T47D (cell line): ENCODE data around the gene AK2.
A peak's percentile ranks its signal among the peaks of the same experiment; 100 is the strongest.
"Not testable (repeated sequence)": the region's sequence is repeated elsewhere in the genome, so short reads cannot be mapped to it uniquely, and the experiment has no call there.

ENCODE experiments used
- DNase-seq, 2 experiments: peaks; one replicate each; pipeline versions ENCODE4 v3.0.0 to v3.0.0-alpha.2; 2011 to 2012; ENCODE audit warnings: low read depth in 1 of 2, low spot score in 1 of 2
- JUND ChIP-seq: IDR thresholded peaks from 2 replicates; pipeline ENCODE4 v1.6.1; 2012; ENCODE audit warnings: low read depth
- in situ Hi-C: cut with HindIII; loops from 2 replicates; pipeline ENCODE4 v1.10.0; 2016; ENCODE audit warnings: low sequenced_read_pairs, low pct_unique_long_range_greater_than_20kb

AK2 gene

DNA sequence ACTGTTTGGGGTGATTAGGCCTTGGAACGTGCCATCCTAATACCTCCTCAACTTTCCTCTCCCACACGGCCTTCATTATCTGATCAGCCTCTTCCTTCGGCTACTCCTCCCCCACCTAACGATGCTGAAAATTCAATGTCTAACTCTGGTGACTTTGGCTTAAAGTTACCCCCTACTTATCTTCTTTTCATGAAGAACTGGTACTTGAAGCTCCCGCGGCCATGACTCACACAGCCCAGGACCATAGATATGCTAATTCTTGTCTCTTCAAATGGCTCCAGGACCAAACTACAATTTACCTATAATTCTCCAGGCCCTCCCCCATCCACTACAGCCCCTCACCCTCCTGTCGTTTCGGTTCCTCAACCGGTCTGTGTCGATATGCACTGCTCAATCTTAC is 28.6 kb upstream of the AK2 start:
- TF ChIP-seq JUND: no peak
- DNase-seq: no peak
- in situ Hi-C loops: no loop called here

DNA sequence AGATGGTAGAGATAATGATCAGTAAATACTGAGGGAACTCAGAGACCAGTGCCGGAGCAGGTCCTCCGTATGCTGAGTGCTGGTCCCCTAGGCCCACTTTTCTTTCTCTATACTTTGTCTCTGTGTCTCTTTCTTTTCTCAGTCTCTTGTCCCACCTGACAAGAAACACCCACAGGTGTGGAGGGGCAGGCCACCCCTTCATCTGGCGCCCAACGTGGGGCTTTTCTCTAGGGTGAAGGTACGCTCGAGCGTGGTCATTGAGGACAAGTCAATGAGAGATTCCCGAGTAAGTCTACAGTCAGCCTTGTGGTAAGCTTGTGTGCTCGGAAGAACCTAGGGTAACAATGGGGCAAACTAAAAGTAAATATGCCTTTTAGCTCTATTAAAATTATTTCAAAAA is 27.6 kb upstream of the AK2 start:
- in situ Hi-C loops: not testable (repeated sequence)

DNA sequence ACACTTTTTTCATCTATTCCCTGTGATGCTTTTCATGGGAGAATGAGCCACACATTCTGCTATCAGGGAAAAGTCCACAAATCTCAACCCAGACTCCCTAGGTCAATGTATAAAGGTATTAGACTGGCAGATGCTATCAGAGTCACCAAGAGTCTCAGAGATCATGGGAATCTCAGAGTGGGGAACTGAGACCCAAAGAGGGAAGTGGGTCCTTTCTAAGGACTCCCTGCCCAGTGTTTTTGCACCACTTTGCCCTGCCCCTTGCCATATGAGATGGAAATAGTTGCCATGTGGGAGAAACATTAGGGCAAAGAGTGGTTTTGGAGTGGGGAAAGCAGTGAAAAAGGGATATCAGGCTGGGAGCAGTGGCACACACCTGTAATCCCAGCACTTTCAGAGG is 25.2 kb upstream of the AK2 start:
- TF ChIP-seq JUND: no peak
- no peak for DNase-seq
- in situ Hi-C loops: no loop called here

More for the DNA sequence above, 27.6 kb upstream of the AK2 start:
- DNase-seq: not testable (repeated sequence)

DNA sequence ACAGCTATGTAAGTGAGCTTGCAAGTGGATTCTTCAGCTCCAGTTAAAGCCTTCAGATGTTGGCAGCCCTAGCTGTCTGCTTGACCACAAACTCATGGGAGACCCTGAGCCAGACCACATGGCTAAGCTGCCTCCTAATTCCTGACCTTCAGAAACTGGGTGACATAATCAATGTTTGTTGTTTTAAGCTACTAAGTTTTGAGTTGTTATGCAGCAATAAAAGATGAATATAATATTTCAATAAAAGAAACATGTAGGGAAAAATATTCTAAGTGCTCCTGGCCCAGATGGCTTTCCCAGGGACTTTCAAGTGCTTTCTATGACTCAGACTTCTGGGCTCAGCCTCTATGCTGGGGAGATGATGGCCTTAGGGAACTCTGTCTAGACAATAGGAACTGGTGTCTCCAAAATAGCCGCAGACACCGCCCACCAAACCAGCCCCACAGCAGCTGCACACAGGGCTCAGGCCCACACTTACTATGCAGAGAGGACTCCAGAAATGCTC is 23.9 kb upstream of the AK2 start:
- TF ChIP-seq JUND: no peak
- in situ Hi-C loops: no loop called here
- no peak for DNase-seq

DNA sequence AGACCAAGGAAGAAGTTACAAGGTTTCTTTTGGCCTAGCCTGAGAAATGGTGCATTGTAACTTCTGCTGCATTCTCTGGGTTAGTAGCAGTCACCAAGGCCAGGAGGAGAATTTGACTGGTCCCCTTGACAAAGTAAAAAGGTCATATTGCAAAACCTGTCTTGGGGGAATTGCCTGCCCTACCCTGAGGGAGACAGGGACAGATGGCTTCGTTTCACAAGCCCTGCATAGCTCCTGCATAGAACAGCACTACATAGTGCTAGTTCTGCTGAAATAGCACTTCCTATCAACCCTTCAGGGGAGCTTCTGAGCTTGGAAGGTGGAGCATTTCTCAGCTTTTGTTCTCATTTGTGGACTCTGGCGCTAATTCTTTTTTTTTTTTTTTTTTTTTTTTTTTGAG is 20.4 kb upstream of the AK2 start:
- in situ Hi-C loops: no loop called here
- no peak for DNase-seq
- TF ChIP-seq JUND: no peak

DNA sequence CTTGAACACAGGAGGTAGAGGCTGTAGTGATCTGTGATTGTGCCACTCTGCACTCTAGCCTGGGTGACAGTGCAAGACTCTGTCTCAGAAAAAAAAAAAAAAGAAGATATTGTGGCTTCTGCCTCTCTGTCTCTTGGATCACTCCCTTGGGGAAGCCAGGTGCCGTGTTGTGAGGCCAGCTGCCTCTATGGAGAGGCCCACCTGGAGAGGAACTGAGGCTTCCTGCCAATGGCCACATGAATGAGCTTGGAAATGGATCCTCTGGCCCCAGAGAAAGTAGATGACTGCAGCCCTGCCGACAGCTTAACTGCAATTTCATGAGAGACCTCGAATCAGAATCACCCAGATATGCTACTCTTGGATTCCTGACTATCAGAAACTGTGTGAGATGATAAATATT is 19.7 kb upstream of the AK2 start:
- TF ChIP-seq JUND: no peak
- in situ Hi-C loops: no loop called here
- DNase-seq: no peak

DNA sequence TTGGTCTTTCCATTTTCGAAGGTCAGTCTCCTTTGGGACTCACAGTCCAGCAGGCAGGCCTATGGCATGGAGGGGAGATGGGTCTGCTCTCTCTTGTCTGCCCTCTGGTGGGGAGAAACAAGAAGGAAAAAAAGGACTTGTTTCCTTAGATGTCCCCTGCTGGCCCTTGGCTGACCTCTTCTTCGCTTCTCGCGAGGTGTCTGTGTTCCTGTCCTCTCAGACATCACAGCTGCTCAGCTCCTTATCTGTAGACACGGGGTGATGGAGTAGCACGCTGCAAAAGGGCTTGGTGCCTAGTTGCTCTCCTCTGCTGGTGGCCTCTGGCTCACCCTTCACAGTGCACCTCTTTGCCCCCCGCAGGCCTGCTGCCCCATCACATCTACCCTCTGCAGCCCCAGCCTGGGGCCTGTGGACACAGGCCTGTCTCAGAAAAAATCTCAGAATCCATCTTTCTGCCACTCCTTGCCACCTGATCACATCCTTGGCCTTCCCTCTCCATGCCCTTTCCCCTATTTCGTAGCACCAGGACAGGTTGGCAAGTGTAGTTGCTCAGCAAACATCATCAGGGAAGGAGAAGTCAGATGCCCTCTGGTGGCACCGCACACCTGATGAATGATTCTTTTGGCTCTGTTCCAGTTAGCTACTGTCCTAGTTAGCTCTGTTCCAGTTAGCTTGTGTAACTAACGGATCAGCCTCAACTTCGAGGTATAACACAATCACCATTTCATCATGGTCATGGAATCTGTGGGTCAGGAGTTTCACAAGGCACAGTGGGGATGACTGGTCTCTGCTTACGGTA is 18.7 kb upstream of the AK2 start:
- TF ChIP-seq JUND: no peak
- in situ Hi-C loops: no loop called here
- peak; percentile 32 to 85 for DNase-seq

DNA sequence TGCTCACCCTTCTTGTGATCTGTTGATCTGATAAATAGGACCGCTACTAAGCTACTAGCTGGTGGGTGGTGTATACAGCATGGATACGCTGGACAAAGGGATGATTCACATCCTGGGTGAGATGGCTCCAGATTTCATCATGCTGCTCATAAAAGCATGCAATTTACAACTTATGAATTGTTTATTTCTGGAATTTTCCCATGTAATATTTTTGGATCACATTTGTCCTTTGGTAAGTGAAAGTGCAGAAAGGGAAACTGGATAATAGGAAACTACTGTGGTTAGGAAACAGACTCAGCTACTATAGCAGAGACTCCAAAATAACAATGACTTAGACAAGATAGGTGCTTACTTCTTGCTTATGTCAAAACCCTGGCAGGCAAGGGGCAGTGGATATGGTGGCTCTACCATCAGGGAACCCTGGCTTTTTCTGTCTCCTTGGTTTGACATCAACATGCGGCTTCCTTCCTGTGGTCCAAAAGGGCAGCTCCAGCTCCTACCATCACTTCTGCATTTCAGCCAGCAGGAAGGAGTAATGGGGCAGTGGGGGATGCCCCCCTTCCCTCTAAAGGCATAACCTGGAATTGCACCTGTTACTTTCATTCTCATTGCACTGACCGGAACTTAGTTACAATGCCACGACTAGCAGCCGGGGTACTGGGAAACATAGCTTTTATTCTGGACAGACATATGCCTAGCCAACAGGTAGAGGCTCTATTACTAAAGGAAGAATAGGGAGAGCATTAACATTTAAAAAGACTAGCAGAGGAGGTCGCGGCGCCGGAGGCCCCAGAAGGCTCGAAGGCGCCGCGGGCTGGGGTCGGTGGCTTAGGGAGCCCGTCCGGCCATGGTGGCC is 13.8 kb upstream of the AK2 start:
- DNase-seq: peak in 1 of 2 experiments; percentile 23
- in situ Hi-C loops: no loop called here
- TF ChIP-seq JUND: no peak

DNA sequence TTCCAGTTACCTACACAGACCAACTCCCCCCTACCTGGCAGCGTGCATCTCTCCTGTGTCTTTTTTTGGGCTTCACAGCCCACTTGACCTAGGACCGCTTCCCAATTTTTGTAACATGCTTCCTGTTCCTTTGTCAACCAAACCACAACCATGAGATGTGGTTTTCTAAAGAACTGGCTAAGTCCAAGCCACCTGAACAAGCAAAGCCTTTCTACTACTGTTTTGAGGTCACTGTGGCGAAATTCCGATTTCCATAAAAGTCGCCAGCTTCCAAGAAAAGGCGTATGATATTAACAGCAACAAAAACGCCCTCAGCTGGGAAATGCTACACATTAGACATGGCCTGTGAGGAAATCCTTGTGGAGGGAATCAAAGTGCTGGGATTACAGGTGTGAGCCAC is 12.7 kb upstream of the AK2 start:
- in situ Hi-C loops: no loop called here
- no peak for DNase-seq
- TF ChIP-seq JUND: no peak

DNA sequence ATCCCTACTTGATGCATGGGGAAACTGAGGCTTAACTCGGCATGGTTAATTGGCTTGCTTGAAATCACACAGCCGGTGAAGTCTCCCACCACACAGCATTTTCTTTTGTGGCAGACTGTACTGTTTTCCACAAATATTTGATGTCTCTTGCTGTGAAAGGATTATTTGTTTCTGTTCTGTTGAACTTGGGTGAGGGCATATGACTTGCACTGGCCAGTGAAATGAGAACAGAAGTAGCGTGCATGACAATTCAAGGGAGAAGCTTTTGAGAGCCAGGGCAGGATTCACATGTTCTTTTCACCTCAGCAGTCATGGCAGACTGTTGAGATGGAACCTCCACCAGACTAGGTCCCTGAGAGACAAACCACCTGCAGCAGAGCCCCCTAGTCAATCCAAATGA is 11.7 kb upstream of the AK2 start:
- no peak for DNase-seq
- TF ChIP-seq JUND: no peak
- in situ Hi-C loops: no loop called here

DNA sequence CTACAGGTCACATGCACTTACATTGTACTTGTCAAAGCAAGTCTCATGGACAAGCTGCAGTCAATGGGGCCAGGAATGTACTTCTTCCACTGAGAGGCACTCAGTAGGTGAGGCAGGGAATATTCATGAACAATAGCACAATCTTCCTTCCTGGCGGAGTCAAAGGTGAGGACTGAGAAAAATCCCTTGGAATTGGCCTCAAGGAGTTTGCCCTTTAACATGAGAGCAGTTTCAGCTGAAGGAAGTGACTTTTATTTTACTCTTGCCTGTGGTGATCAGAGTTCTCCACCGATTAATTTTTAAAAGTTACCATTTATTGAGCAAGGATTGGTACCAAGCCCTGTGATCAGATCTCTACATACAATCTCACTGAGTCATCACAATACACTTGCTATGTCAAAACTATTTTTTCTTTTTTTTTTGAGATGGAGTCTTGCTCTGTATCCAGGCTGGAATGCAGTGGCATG is 11.2 kb upstream of the AK2 start:
- no peak for TF ChIP-seq JUND
- in situ Hi-C loops: no loop called here
- DNase-seq: no peak

DNA sequence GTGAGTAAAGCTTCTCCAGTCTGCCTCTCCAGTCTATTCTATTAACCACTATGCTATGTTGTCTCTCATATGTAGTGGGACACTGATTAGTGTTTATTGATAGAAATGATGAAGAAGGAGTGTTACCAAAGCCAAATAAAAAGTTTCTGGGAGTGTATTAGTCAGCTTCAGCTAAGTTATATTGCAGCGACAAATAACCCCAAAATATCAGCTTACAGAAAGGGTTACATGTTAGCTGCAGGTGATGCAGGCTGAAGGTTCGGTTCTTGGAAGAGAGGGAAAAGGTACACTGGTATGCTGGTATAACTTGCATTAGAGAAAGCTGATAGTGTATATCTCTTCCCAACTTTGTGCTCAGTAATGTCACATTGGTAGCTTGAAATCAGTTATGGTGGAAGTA is 10.6 kb upstream of the AK2 start:
- in situ Hi-C loops: no loop called here
- TF ChIP-seq JUND: no peak
- DNase-seq: no peak

DNA sequence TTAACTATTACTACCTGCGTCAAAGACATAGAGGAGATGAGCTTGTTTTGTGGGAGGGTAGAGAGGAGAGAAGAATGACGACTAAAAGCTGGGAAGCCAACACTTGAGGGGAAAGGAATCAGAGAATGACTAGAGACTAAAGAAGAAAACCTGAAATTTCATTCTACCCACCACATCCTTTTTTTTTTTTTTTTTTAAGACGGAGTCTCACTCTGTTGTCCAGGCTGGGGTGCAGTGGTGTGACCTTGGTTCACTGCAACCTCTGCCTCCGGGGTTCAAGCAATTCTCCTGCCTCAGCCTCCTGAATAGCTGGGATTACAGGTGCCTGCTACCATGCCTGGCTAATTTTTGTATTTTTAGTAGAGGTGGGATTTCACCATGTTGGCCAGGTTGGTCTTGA is 9.6 kb upstream of the AK2 start:
- in situ Hi-C loops, DNase-seq: not testable (repeated sequence)
